Measurements from ENCODE around the gene CYP2R1. TPM values are rescaled to one million over a fixed set of nuclear protein-coding genes. Genes with fewer than 3 reads are reported as not detected.
A peak's percentile ranks its signal among the peaks of the same experiment; 100 is the strongest.

Gene CYP2R1
- total and polyA plus RNA-seq, 2 of the 13 experiments (the other 11 are each of a cell fraction or from before 2014, with no cell fraction given): 0.59 to 0.60 TPM

- TF ChIP-seq ZNF234 (CRISPR knock-in tag; conservative IDR thresholded peaks at IDR 0.05) (no peak), NFE2L2 (IDR thresholded peaks at IDR 0.05; ENCODE audit: low read length) (no peak), CC2D1A (CRISPR knock-in tag; IDR thresholded peaks at IDR 0.05) (0 out of 2 replicates have a peak, but pooled peaks have one; percentile 40), ZNF331 (CRISPR knock-in tag; IDR thresholded peaks at IDR 0.05) (peak; percentile 43; the same call in 1 of the 2 replicates), NR2F2 (IDR thresholded peaks at IDR 0.05; ENCODE audit: borderline replicate concordance, low read depth) (no peak), HNF1A (IDR thresholded peaks at IDR 0.05; ENCODE audit: low read depth) (no peak), HNF1A (CRISPR knock-in tag; IDR thresholded peaks at IDR 0.05; ENCODE audit: borderline replicate concordance) (no peak), ZFX (CRISPR knock-in tag; IDR thresholded peaks at IDR 0.05; ENCODE audit: low read depth) (peak; percentile 47; the same call in 1 of the 2 replicates), HNF4A (CRISPR knock-in tag; IDR thresholded peaks at IDR 0.05) (peak; percentile 39; the same call in 1 of the 2 replicates), HIC2 (CRISPR knock-in tag; IDR thresholded peaks at IDR 0.05; ENCODE audit: low read depth) (no peak), ZNF598 (CRISPR knock-in tag; IDR thresholded peaks at IDR 0.05; ENCODE audit: borderline replicate concordance) (peak; percentile 91; the same call in 1 of the 2 replicates), ZFP62 (CRISPR knock-in tag; IDR thresholded peaks at IDR 0.05) (no peak), ZNF124 (CRISPR knock-in tag; IDR thresholded peaks at IDR 0.05) (peak; percentile 19; the same call in 1 of the 2 replicates), HBP1 (CRISPR knock-in tag; IDR thresholded peaks at IDR 0.05; ENCODE audit: low read depth) (no peak), FOXC1 (CRISPR knock-in tag; IDR thresholded peaks at IDR 0.05; ENCODE audit: borderline replicate concordance) (peak; percentile 52; the same call in 1 of the 2 replicates), MZF1 (CRISPR knock-in tag; IDR thresholded peaks at IDR 0.05; ENCODE audit: borderline replicate concordance) (no peak), ZNF891 (CRISPR knock-in tag; IDR thresholded peaks at IDR 0.05) (peak; percentile 38; the same call in 1 of the 2 replicates), SOX5 (CRISPR knock-in tag; IDR thresholded peaks at IDR 0.05; ENCODE audit: borderline replicate concordance) (no peak), GTF2F1 (IDR thresholded peaks at IDR 0.05; ENCODE audit: low read length) (no peak), TBP (CRISPR knock-in tag; IDR thresholded peaks at IDR 0.05) (no peak), UBTF (CRISPR knock-in tag; IDR thresholded peaks at IDR 0.05) (peak; percentile 45; the same call in 1 of the 2 replicates)
These were observed 15.6 kb upstream of the CYP2R1 start (continued) for GRCh38 chr11:14907411-14908213.

Measured in HepG2 (cell line).